NCI-H526 treated with DMSO at 0.1 percent for 48 hours (cell line): ENCODE measurements around the gene TEX54.

Experiments
- DNase-seq: peaks from one replicate; lab custom pipeline; 2025; lab: John Stamatoyannopoulos, UW

TEX54 gene

DNA sequence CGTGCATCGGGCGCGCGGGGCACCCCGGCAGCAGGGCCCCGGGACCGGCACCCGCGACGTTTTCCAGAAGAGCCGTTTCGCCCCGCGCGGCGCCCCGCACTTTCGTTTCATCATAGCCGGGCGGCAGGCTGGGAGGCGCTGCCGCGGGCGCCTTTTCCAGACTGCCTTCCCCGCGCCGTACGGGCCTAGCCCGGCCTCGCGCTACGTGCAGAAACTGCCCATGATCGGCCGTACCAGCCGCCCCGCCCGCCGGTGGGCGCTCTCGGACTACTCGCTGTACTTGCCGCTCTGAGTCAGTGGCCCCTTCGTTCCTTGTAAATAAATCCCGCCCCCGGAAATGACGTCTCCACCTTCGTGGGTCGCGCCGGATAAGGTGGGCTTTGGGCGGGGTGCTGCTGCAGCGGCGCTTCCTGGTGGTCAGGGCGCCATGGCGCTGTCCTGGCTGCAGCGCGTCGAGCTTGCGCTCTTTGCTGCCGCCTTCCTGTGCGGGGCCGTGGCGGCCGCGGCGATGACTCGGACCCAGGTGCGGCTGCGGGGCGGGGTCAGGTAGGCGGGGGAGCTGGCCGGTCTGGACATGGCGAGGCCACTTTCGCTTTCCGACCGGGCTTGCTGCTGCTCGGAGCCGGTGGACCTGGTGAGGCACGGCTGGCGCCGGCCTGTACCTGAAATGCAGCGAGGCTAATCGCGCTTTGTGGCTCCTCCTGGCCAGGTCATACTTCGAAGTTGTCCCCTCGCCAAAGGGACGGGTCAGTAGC is 45.5 kb downstream of the TEX54 start, which contains the start of gene TMEM179B:
TSS of gene TMEM179B (plus strand) at position 398 of the 755 bp plus-strand sequence. CDS start at position 428, 30 bp downstream.
- DNase-seq, result peak; percentile 94

DNA sequence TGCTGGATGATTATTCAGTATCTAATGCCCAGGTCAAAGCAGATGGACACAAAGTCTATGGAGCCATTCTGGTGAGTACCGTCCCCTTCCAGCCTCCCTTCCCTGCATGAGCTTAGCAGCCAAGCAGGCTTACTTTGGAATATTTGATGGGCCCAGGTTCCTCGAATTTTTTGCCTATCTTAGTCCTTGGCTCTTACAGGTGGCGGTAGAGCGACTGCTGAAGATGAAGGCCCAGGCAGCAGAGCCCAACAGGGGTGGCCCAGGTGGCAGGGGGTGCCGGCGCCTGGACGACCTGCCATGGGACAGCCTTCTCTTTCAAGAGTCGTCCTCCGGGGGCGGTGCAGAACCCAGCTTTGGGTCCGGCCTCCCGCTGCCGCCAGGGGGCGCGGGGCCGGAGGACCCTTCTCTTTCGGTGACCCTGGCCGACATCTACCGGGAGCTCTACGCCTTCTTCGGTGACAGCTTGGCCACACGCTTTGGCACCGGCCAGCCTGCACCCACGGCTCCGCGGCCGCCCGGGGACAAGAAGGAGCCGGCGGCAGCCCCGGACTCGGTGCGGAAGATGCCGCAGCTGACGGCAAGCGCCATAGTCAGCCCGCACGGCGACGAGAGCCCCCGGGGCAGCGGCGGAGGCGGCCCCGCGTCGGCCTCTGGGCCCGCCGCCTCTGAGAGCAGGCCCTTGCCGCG is 46.2 kb downstream of the TEX54 start:
- peak; percentile 83 for DNase-seq

DNA sequence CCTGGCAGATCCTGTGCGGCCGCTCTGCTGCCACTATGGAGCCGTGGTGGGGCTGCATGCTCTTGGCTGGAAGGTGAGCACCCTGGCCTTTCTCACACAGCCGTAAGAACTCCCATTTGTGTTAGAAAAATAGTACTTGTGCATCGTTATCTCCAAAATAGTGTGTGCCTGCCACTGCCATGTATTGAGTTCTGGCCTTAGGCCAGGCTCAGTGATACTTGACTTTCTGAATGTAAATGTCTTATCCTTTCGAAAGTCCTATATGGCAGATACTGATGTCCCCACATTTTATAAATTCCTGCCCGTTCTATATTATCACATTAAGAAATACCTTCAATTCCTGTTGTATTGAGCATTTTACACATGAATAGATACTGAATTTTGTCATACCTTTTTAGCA is 49.9 kb downstream of the TEX54 start:
- DNase-seq, result no peak
